NCI-H2227 (cell line): ENCODE measurements around the gene LHFPL2.

Source experiments
- DNase-seq: peaks from one replicate; lab custom pipeline; 2025; ENCODE audit not compliant: unreplicated experiment; lab: John Stamatoyannopoulos, UW

The LHFPL2 gene

DNA sequence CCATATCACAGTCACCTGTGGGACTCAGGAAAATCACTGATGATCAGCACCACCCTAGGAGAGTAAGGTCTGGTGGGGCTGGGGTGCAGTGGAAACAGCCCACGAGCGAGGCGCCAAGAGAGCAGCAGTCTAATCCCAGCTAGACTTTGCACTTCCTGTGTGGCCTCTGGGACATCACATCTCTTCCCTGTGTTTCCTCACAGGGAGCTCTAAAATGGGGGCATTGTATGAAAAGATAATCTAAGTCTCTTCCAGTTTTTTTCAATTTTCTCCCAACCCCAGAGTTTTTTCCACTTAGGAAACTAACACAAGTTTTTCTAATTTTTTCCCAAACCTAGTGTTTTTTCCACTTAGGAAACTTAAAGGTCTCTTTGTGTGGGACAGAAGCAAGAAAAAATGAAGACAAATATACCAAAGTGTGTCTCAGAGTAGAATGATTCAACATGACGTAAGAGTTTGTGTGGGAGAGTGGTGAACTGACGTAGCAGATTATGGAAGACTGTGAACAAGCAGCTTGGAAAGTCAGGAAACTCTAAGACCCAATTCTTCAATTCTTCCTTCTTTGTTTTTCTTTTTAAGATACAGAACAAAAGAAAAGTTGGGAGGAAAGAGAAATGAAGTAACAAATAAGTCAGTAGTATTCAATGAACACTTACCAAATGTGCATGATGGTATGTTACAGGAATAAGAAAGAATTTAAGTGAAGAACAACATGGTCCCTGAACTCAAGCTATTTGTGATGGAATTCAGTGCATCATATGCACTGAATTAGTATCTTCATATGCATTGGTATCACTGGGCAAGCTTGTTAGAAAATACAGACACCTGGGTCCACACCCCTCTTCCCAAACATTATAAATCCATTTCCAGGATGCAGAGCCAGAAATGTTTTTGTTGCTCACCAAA is 51.3 kb downstream of the LHFPL2 start:
- DNase-seq, result no peak

DNA sequence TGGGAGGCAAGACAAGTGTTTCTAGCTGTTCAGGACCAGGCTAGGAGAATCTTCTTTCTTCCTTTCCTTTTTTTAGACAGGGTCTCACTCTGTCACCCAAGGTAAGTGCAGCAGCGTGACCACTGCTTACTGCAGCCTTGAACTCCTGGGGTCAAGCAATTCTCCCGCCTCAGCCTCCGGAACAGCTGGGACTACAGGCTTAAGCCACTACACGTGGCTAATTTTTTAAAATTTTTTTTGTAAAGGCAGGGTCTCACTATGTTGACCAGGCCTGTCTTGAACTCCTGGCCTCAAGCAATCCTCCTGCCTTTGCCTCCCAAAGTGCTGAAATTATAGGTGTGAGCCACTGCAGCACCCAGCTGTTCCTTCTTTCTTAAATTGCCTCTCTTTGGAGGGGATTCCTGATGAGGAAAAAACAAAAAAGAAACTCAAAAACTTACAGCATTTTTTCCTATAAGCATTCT is 53.1 kb downstream of the LHFPL2 start:
- DNase-seq, result no peak

DNA sequence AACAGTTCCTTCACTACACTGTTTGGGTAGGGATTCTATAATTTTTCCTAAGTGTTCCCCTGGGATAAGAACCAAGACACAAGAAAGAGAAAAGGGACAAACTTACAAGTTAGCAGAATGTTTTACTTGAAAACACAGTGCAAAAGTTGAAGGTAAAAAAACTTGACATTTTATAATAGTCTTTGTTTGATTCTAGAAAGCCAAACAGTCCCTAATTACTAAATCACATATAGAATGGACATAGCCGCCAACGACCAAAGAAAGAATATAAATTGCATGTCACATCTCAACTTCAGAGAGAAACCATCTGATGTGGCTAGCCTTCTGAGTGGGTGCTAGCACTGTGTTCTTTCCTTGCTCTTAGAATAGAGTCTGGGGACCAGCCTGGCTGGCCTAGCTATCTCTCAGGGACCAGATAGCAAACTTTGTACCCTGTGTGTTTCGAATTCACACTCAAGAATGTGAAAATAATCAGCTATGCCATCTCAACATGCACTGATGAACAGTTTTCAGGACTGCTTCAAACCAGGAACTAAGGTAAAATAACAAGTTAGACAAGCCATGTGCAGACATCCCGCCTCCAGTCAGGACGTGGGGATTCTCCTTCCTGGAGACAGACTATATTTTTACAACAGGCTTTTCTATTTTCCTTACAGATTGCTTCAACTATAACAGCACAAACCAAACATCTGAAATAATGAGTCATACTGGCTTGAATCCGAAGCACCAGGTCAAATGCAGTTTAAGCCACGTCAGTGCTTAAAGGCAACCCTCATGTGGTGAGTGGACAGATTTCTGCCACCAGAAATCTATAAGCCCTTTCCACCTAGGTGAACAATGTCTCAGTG is 53.7 kb downstream of the LHFPL2 start:
- no peak for DNase-seq

DNA sequence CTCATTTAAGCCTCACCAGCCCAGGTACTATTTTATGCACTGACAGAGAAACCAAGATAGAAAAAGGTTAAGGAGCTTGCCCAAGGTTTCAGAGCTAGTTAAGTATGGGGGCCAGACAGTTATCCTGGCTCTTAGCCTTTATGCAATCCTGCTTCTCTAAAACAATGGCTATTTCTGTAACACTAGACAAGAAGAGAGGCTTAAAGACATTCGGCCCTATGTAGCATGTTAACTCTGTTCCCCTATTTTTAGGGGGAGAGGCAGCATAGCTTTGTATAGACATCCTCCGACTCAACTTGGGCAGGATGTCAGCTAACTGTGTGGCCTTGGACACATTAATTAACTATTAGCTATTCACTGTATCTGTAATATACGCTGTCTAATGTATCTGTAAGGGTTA is 54.6 kb downstream of the LHFPL2 start:
- DNase-seq, result no peak

DNA sequence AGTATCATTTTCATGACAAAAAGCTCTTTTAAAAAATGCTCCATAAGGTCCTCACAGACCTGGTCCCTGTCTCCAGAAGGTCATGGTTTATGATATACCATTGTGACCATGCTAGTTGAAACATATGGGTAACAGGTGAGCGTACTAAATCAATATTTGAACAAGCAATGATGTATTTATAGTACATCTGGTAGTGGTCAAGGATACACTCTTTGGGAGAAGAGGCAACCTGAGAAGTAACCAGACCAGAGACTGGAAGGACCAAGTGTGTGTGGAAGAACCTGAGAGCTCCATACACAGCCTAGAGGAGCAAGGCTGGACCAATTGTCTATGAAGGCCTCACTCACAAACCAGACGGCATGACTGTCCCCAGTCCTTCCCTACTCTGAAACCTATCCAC is 55.1 kb downstream of the LHFPL2 start:
- DNase-seq, result no peak

DNA sequence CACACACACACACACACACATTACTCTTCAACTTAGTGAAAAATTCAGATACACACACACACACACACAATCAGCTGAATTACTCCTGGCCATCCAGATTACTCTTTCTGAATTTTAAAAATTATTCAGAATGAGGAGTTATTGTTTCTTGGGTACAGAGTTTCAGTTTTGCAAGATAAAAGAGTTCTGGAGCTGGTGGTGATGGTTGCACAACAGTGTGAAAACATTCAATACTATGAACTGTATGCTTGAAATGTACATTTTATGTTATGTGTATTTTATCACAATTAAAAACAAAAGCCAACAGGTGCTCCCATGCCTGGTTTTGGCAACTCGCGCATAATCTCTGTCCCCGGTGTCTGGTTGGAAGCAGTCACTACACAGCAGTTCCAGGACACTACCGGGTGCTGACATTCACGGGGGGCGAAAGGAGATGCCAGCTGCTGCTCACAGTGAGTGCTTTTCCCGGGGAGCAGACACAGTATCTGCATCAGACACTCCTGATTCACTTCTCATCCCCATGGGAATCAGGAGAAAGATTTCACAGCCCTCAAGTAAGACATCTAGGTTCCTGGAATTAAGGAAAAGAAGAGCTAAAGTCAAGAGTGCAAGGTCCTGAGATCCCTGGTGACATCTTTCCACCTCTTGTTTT is 55.7 kb downstream of the LHFPL2 start:
- DNase-seq, result no peak

DNA sequence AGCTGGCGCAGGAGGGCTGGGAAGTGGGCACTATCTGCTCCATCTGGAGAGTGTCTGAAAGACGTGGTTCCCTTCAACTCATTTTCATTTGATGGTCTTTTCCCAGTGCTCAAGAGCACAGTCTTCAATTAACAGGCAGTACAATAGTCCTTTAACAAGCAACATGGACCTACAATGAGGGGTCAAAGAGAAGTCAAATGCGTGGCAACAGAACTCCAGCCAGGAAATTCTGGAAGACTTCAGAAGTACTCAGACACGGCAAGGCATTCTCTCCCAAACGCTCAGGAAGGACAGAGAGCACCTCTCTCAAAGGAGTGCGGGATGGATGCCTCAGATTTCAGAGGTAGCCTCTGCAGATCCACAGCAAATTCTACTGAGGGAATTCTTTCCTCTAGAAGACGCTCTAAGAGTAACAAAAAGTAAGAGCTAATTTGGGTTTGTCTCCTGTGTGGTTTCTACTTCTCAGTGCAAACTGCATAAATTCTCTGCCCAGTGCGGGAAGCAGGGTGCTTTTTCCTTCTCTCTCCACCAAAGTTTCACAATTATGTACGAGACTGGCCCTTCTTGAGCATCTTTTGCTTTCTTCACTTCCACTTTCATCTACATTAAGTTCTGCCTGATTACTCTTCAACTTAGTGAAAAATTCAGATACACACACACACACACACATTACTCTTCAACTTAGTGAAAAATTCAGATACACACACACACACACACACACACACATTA is 56.4 kb downstream of the LHFPL2 start:
- no peak for DNase-seq

DNA sequence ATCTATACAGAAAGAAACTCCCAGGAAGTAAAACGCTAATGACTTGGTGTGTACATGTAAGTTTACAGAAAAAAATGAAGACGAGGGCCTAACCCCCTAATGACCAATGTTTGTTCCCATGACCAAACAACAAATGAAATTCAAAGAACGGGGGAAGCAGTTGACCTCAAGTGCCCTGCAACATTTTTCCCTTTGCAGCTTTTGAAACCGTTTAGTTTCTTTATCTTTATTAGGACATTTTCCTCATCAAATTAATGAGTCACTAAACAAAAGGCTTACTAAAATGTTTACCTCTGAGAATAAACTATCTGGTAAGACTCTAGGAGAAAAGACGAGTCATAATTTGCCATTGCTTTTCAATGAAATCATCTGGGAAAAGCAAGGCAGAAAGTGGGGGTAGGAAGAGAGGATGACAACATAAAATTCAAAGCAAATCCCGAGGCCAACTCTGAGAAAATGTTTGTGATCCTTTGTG is 57.4 kb downstream of the LHFPL2 start:
- no peak for DNase-seq

DNA sequence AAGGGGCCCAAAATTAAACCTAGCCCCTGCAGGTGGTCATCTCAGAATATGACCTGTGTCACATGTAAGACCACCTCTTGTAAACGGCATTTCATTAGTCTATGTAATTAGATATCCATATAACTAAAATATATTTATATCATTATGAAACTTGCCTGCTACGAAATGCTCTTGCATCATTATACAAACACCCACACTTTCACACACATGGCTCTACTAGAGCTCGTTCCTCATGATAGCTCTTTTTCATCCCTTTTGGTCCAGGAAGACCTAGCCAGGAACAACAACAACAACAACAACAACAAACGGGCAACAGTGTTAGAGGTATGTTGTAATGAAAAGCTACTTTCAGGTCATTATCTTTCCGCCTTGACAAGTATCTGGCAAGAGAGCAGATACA is 58.6 kb downstream of the LHFPL2 start:
- DNase-seq, result no peak

DNA sequence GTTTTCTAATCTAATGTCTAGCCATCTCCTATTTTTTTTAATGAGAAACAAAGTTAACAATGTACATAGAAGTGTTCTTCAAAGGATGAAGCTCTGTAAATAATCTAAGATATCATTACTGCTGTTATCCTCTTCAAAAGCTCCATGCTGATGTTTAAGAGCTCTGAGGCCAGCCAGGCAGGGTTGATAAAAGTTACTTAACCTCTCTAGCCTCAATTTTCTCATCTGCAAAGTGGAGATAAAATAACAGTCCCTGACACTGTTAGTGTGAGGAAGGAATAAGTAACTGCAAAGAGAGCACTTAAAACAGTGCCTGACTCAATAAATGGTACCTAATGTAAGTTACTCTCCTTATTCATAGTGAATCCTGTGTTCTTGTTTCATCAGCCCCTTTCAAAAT is 60.1 kb downstream of the LHFPL2 start:
- DNase-seq, result no peak

DNA sequence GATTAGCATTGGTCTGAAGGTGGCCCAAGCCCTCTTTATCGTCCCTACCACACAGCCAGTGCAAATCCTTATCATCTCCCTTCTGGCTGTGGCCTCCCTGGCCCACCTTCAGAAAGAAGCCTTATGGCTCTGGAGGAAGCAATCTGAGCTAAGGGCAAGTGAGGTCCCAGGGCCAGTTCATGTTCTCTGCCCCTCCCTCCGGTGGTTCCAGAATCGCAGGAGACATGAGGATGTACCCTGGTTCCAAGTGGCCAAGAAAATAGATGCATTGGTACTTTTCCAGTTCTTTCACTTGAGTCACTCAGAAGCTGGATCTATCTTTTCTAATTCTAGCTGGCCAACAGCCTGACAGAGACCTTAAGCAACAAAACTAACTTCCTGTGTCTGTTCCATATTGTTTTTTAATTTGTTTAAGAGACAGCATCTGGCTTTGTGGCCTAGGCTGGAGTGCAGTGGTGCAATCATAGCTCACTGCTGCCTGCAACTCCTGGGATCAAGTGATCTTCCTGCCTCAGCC is 60.7 kb downstream of the LHFPL2 start:
- no peak for DNase-seq

DNA sequence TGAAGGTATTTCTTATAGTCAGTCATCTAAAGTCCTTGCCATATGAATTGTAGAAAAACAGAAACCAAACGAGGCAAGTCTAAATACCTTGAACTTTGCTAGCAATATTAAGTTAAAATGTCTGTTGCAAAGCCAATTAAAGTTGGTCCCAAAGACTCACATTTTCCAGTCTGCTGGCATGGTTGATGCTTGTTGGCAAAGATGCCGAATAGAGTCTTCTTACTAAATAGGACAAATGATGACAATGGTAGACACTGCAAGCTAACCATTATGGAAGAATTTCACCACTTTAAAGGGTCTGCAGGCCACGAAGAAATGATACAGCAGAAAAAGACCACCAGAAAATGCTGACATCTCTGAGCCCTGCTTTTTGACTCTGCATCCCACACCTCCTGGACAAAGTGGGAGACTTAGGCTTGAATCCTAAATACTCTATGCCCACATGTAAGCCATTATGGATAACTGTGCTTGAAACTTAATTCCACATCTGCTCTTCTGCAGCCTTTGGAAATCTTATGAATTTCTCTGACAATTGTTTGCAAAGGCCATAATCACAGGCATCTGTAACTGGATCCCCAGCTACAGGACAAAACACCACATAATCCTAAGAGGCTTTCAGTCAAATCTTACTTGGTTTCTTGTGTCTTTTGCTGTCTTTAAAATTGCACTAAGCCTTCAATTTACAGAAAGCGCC is 61.3 kb downstream of the LHFPL2 start:
- no peak for DNase-seq

DNA sequence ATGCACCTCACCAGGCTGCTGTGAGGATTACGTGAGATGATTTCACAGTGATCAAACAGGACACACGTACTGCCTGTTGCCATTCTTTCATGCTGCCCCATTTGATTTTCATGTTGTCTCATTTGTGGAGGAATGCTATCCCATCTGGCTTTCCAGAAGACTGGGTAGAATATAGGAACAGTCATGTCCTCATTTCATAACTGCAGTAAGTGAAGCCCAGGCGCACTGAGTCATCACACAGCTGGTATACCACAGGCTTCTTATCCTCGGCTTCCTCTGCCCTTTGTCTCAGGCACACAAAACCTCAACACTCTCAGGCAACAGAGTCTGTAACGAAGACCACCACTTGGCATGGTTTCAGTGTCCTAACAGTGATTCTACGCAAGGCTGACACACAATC is 62.3 kb downstream of the LHFPL2 start:
- no peak for DNase-seq

DNA sequence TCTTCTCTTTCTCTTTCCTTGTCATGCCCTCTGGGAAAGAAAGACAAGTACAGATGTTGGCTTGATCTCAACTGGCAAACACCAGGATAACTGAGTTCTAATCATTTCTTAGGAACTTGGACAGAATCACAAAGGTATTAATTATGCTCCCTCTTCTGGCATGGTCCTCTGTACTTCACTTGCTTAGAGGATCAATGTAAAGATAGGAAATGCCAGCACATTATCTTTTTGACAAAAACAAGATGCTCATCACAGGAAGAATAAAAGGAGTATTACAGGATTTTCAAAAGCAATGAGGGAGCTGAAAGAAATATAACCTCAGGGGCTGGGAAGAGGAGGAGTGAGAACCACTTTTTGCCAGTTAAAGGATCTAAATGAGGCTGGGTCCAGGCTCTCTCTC is 70.6 kb downstream of the LHFPL2 start:
- DNase-seq, result no peak

DNA sequence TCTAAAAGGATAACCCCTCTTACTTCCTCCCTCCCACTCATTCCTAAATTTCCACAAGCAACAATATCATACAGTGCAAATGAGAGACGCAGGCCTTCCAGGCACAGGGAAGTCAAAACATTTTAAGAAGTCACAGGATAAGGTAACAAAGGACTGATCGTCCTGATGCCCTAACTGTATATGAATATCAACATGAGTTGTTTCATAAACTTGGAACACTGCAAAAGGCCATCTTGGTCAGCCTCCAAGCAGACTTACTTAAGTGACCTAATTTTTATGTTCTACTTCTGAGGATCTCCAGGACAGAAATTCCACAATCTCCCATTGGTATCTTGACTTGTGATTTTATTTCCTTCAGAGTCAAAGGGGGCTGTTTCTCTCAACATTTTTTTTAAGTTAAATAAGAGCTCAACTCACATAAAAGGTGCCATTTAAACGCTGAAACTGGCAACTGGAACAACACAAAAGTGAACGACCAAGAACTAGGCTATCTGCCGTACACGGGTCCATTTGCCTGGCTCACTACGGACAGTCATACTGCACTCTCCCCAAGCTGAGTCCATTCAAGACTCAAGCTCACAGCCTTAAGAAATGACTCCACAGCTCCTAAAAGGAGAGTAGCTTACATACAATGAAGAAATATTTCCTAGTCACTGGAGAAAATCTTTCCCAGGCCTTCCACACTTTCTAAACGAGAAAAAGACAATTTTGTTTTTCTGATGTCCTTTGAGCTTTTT is 71.3 kb downstream of the LHFPL2 start:
- DNase-seq, result no peak

DNA sequence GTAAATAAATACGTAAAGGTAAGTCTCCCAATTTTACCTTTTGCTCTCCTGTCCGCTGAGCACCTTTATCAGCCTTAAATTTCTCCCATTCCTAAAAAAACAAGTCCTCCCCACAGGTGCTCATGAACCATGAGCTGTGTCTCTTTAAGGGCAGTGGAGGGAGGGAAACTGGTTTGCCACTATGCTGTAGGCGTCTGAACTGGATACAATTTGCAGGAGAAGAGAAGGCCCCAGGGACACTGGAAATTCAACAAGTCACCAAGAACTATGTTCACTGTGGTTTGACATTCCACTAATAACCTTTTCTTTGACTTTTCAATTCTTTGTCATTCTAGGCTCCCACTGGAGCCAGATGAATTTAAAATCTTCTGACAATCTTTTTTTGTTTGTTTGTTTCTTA is 72.2 kb downstream of the LHFPL2 start:
- no peak for DNase-seq

DNA sequence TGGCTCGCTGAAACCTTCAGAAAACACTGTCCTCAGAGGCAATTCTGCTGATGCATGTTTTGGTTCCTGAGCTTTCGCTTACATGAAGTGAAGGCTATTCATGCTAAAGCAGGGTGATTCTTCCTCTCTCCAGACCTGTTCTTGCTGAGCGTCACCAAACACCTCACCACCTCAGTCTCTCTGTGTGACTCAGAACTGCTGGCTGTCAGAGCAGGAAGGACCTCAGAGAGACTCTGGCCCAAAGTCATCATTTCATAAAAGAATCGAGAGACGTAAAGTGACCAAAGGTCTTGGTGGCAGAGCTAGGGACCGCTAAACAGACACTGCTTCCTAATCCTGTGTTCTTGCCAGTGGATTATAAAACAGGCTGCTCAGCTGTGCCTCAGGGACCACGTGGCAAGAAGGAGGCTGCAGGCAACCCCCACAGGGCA is 73.8 kb downstream of the LHFPL2 start:
- DNase-seq, result no peak

DNA sequence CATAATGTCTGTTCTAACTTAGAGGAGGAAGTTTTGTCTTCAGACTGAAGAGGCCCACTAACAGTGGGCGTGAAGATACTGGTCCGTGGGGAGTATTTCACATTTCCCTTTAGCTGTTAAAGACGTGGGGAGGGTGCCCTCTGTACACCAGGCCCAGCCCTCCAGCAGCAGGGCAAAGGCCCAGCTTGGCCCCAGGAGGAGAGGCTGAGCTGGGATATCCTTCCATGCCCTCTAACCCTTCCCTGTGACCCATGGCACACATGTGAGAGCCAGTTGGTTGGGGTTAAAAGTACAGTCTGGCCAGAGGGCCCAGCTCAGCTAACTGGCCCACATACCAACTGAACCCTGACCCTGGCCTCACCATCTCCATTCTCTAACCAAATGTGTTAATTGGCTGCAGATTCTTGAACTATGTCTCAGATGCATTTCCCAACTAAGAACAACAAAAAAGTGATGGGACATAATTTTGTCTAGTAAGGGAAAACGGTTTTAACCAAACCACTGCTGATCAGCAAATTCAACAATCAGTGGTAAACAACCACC is 74.4 kb downstream of the LHFPL2 start:
- no peak for DNase-seq

DNA sequence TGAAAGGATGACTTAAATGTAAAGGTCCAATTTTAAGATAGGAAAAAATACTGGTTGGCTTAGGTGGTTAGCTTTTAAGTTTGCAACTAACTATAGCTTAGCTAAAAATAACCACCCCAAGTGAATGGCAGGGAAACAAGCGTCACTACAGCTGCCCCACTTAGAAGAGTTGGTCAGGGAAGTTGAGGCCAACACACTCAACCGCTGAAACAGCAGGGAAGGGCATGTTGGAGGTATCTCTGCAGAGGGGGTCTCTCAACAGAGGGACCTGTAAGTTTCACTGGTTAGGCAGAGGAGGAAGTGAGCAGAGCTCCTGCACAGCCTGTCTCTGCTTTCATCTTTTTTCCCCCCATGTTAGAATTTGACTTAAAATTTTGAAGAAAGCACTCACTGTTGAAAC is 75.3 kb downstream of the LHFPL2 start:
- DNase-seq, result no peak
